ENCODE results near the gene ZNF792.
"Not testable (repeated sequence)": the region's sequence is repeated elsewhere in the genome, so short reads cannot be mapped to it uniquely, and the experiment has no call there.

The ZNF792 gene

GRCh38 chr19:34970185-34970780, 6.3 kb upstream of the ZNF792 start:
- DNase-seq (ENCODE audit: low spot score), result not testable (repeated sequence)

- DNase-seq (ENCODE audit: low spot score), result no peak
These were observed 5.7 kb upstream of the ZNF792 start for GRCh38 chr19:34969721-34970120.

GRCh38 chr19:34967551-34967950, 3.5 kb upstream of the ZNF792 start:
- no peak for DNase-seq (ENCODE audit: low spot score)

- not testable (repeated sequence) for DNase-seq (ENCODE audit: low spot score)
These were observed 1.5 kb upstream of the ZNF792 start for GRCh38 chr19:34965505-34965904.

DNA sequence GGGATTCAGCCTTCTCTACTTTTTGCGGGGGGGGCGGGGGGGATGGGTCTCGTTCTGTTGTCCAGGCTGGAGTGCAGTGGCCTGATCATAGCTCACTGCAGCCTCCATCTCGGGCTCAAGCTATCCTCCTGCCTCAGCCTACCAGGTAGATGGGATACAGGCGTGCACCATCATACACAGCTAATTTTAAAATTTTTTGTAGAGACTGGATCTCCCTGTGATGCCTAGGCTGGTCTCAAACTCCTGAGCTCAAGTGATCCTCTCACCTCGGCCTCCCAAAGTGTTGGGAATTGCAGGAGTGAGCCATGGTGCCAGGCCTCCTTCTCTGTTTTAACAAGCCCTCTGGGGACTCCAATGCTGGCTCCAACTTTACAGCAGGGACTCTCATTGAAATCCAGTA, 569 bp upstream of the ZNF792 start:
- no peak for DNase-seq (ENCODE audit: low spot score)

DNA sequence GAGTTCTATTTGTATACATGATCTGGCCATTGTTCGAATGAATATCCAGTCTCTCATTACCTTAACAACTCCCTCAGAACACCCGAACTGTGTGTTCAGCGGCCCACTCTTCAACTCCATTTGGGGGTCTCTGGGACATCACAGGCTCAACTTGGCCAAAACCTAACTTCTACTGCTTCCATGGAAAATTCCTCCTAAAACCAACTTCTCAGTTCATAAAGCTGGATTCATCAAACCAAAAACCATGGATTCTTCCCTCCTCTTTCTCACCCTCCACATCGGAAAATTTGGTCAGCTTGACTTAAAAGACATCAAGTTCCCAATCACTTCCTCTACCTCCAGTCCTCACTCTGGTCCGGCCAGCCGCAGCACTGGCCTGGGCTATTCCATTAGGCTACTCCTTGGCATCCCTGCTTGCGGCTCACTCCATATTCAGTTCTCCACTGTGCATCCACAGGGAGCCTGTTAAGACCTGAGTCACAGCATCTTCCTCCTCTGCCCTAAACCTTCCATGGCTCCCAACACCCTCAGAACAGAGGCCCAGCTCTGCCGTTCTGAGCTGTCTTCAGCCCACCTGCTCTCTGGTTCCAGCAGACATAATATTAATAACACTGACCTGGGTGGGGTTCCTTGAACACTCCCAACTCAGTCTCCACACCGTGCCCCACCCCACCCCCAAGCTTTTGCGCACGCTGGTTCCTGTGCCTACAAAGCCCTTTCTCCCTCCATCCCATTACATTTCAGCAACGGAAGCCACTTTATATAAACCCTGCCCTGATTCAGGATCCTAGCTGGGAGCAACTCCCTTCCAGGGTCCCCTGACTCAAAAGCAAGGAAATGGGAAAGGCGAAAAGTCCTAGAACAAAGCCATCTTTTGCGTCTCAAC, 1.1 kb downstream of the ZNF792 start:
- DNase-seq (ENCODE audit: low spot score), result no peak

GRCh38 chr19:34961775-34962686, 2.0 kb downstream of the ZNF792 start:
- no peak for DNase-seq (ENCODE audit: low spot score)

GRCh38 chr19:34960940-34961679, 2.9 kb downstream of the ZNF792 start:
- no peak for DNase-seq (ENCODE audit: low spot score)

DNA sequence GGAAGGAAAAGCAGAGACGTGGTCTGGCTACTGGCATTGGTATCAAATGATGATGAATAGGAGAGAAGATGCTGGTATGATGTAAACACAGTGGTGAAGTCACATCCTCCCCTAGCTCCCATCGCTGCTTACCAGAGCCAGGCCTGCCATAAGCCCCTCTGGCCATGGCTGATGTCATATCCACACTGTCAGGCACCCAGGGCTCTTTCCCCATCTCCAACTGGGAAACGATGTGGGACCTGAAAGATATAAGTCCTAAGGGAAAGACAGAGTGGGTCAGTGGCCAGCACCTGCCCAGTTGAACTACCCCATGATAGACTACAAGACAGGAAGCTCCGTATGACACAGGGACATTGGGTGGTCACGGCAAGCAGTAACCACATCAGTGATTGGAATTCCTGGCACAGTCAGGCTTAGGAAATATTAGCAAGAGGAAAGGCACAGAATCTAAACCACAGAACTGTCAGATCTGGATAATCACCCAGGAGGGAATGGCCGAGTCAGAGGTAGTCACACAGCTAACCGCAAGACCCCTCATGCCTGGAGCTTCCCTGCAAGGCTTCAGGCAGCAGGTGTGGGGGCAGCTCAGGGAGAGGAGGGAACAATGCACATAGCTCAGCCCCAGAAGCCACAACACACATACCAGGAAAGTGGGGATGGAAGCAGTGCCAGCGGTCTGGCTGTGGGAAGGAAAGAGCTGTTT, 3.8 kb downstream of the ZNF792 start:
- no peak for DNase-seq (ENCODE audit: low spot score)

DNA sequence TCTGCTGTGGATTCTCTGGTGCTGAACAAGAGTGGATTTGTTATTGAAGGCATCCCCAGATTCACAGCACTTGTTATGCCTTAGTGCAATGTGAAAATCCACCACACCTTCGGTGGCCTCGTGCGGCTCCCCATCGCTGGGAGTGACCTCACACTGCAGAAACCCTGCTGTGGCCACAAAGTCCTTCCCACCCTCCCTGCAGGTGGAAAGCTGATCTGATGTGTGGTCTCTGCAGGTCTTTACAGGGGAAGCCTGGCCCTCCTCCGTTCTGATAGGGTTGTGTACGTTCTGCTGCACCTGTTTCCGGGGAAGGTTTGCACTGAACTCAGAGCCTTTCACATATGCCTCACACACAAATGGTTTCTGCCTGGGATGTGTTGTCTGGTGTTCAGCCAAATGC, 5.0 kb downstream of the ZNF792 start:
- no peak for DNase-seq (ENCODE audit: low spot score)

- no peak for DNase-seq (ENCODE audit: low spot score)
These were observed 5.9 kb downstream of the ZNF792 start for GRCh38 chr19:34957830-34958751.

GRCh38 chr19:34953092-34953491, 10.9 kb downstream of the ZNF792 start:
- DNase-seq (ENCODE audit: low spot score), result no peak

DNA sequence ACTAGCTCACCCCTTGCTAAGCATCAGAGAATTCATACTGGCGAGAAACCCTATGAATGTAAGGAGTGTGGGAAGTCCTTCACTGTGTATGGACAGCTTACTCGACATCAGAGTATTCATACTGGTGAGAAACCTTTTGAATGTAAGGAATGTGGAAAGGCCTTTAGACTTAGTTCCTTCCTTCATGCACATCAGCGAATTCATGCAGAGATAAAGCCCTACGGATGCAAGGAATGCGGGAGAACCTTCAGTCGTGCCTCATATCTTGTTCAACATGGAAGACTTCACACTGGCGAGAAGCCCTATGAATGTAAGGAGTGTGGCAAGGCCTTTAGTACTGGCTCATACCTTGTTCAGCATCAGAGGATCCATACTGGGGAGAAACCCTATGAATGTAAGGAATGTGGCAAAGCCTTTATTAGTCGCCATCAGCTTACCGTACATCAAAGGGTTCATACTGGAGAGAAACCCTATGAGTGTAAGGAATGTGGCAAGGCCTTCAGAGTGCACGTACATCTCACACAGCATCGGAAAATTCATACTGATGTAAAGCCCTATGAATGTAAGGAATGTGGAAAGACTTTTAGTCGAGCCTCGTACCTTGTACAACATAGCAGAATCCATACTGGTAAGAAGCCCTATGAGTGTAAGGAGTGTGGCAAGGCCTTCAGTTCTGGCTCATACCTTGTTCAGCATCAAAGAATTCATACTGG, 20.0 kb downstream of the ZNF792 start:
- DNase-seq (ENCODE audit: low spot score), result no peak

GRCh38 chr19:34938886-34939285, 25.1 kb downstream of the ZNF792 start:
- no peak for DNase-seq (ENCODE audit: low spot score)

- no peak for DNase-seq (ENCODE audit: low spot score)
These were observed 27.8 kb downstream of the ZNF792 start for GRCh38 chr19:34936184-34936583.

DNA sequence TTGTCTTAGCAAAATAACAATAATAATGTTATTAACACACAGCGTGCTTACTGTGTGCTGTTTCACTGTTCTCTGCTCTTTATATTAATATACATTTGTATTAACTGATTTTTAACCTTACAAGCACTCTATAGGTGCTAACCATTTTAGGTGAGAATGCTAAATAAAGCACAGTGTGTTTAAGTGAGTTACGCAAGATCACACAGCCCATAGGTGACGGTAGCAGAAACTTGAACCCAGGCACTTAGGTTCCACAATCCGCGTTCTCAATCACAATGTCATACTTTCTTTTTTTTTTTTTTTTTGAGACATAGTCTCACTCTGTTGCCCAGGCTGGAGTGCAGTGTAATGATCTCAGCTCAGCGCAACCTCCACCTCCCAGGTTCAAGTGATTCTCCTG, 31.5 kb downstream of the ZNF792 start:
- DNase-seq (ENCODE audit: low spot score), result no peak

DNA sequence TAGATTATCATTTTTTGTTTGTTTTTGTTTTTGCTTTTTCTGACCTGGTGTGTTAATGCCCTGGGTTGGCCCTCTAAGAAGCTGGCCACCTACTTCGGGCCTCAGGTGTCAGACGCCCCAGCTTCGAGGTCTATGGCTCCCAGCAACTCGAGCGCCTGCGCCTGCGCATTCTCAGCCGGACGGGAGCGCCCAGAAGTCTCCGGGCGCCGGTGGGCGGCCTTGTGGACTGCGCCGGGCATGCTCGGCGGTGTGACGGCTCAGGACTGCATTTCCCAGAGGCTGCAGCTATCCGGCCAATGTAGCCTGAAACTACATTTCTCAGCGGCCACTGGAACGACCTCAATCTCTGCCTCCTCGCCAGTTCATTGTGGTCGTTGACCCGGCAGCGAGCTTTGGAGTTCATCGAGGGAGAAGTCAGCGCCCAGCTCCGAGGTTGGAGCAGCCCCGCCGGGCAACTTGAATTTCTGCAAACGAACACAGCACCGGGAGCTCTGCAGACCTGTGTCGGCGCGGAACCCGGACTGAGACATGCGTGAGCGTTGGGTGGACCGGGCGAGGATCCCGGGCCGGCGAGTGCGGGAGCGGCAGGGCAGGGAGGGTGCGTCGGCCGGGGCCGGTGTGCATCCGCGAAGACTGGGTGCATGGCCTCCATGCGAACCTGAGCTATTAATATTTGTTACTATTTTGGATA, 37.2 kb downstream of the ZNF792 start, which contains the start of gene ZNF30:
Gene ZNF30 (plus strand): TSS at position 219 of the 691 bp plus-strand sequence. CDS start 3,045 bp downstream, outside the sequence.
- peak; percentile 91 for DNase-seq (ENCODE audit: low spot score)

DNA sequence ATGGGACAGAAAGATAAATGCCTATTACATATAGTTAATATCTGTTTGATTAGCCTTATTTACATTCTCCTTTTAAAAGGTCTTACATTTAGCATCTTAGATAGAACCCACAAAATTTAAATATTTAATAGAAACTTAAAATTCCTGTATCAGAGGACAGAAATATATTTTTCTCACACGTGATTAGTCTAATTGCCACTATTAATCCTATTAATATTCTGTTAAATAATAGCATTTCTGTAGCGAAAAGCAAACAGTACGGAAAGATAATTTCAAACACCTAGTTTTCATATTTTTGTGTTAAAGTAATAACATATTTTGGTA, 37.7 kb downstream of the ZNF792 start:
- no peak for DNase-seq (ENCODE audit: low spot score)
